ENCODE measurements around the gene CDKN2C.
"Not testable (repeated sequence)": the region's sequence is repeated elsewhere in the genome, so short reads cannot be mapped to it uniquely, and the experiment has no call there.

CDKN2C gene

GRCh38 chr1:50930965-50931737 lies 38.9 kb upstream of the CDKN2C start:
- TF ChIP-seq CTCF (IDR thresholded peaks at IDR 0.05; ENCODE audit: insufficient read depth, missing control alignments) = no peak
- DNase-seq (ENCODE audit: insufficient read length, low spot score) (no peak), FAIRE-seq (no peak)

- not testable (repeated sequence) for DNase-seq (ENCODE audit: insufficient read length, low spot score); FAIRE-seq
Observed at GRCh38 chr1:50932043-50932442, 38.0 kb upstream of the CDKN2C start.

- FAIRE-seq; DNase-seq (ENCODE audit: insufficient read length, low spot score): not testable (repeated sequence)
Observed at GRCh38 chr1:50933770-50934169, 36.3 kb upstream of the CDKN2C start.

GRCh38 chr1:50934838-50935237 lies 35.2 kb upstream of the CDKN2C start:
- FAIRE-seq = no peak
- no peak for DNase-seq (ENCODE audit: insufficient read length, low spot score)
- no peak for TF ChIP-seq CTCF (IDR thresholded peaks at IDR 0.05; ENCODE audit: insufficient read depth, missing control alignments)

GRCh38 chr1:50935276-50935675 lies 34.8 kb upstream of the CDKN2C start:
- FAIRE-seq; DNase-seq (ENCODE audit: insufficient read length, low spot score): not testable (repeated sequence)

- DNase-seq (ENCODE audit: insufficient read length, low spot score) (no peak), FAIRE-seq (no peak)
- no peak for TF ChIP-seq CTCF (IDR thresholded peaks at IDR 0.05; ENCODE audit: insufficient read depth, missing control alignments)
Observed at GRCh38 chr1:50936321-50936720, 33.7 kb upstream of the CDKN2C start.

- TF ChIP-seq CTCF (IDR thresholded peaks at IDR 0.05; ENCODE audit: insufficient read depth, missing control alignments) = no peak
- no peak for FAIRE-seq
- DNase-seq (ENCODE audit: insufficient read length, low spot score) = no peak
Observed at GRCh38 chr1:50940291-50940690, 29.8 kb upstream of the CDKN2C start.

GRCh38 chr1:50942334-50942733 lies 27.7 kb upstream of the CDKN2C start:
- no peak for FAIRE-seq
- no peak for TF ChIP-seq CTCF (IDR thresholded peaks at IDR 0.05; ENCODE audit: insufficient read depth, missing control alignments)
- DNase-seq (ENCODE audit: insufficient read length, low spot score) = no peak

Data from D721Med (cell line).